ENCODE data around the gene SOD1.

GRCh38 chr21:31677047-31677446, 17.6 kb downstream of the SOD1 start:
- TF ChIP-seq CTCF (conservative IDR thresholded peaks at IDR 0.05 in 1 of 2, IDR thresholded peaks at IDR 0.05 in 1 of 2; ENCODE audit: low read depth in 1 of 2, low read length in 2 of 2) = no peak
- no peak for TF ChIP-seq EZH2 (IDR thresholded peaks at IDR 0.05; ENCODE audit: low read length, missing control alignments)
